ENCODE measurements around the gene KRT84. TPM values are rescaled to one million over a fixed set of nuclear protein-coding genes. Genes with fewer than 3 reads are reported as not detected.

KRT84 gene
- total RNA-seq, 1 experiment from 2014 or later, result not detected

GRCh38 chr12:52360663-52361271 is 24.7 kb downstream of the KRT84 start:
- H3K36me3 ChIP-seq (ENCODE audit: control insufficient read depth, insufficient read depth, low read length), result no peaks in the 10 kb centered on the region
- H3K4me1 Mint-ChIP-seq (ENCODE audit: low read depth, unreplicated experiment), result no peaks in the 10 kb centered on the region
- no peak overlapping the region for H3K4me3 ChIP-seq (ENCODE audit: low read depth, low read length)
- H3K27me3 Mint-ChIP-seq (ENCODE audit: insufficient read depth, unreplicated experiment), result peaks cover 4% of the 10 kb centered on the region
- no peaks in the 10 kb centered on the region for H3K4me1 ChIP-seq
- TF ChIP-seq CTCF (IDR thresholded peaks at IDR 0.05; ENCODE audit: insufficient read depth in 1 of 2, low read depth in 1 of 2, low read length in 1 of 2, severe bottlenecking in 1 of 2, unreplicated experiment in 1 of 2), result no peak
- ChIA-PET CTCF (interaction anchor here (1.1 to 1.6 kb wide), 2 partner anchors 12 to 204 kb away, joined by 3 to 4 read pairs; no protein-coding TSS in a partner anchor), POLR2A (no interaction called here)
- H3K36me3 Mint-ChIP-seq (ENCODE audit: insufficient read depth, unreplicated experiment), result no peaks in the 10 kb centered on the region
- peak in 1 of 2 experiments; percentile 3 for DNase-seq
- intact Hi-C loops (cut with micrococcal nuclease; ENCODE audit: unreplicated experiment), result no loop called here
- H3K27ac Mint-ChIP-seq (ENCODE audit: unreplicated experiment), result no peak overlapping the region
- H3K27me3 ChIP-seq (replicated peaks; ENCODE audit: control insufficient read depth, insufficient read depth, low read length), result no peaks in the 10 kb centered on the region
- H3K9me3 ChIP-seq, result no peaks in the 10 kb centered on the region
- no peaks in the 10 kb centered on the region for H3K9me3 Mint-ChIP-seq (ENCODE audit: unreplicated experiment)
- H3K4me3 Mint-ChIP-seq (ENCODE audit: unreplicated experiment), result no peak overlapping the region
- BruUV-seq (replicated peaks), result no TSS peak

GRCh38 chr12:52360106-52360662 is 25.3 kb downstream of the KRT84 start:
- H3K4me1 ChIP-seq, result no peaks in the 10 kb centered on the region
- no peaks in the 10 kb centered on the region for H3K27me3 ChIP-seq (replicated peaks; ENCODE audit: control insufficient read depth, insufficient read depth, low read length)
- Mint-ChIP-seq H3K4me3 (ENCODE audit: unreplicated experiment) (no peak overlapping the region), H3K27me3 (ENCODE audit: insufficient read depth, unreplicated experiment) (peaks cover 4% of the 10 kb centered on the region), H3K4me1 (ENCODE audit: low read depth, unreplicated experiment) (no peaks in the 10 kb centered on the region), H3K27ac (ENCODE audit: unreplicated experiment) (no peak overlapping the region), H3K36me3 (ENCODE audit: insufficient read depth, unreplicated experiment) (no peaks in the 10 kb centered on the region), H3K9me3 (ENCODE audit: unreplicated experiment) (no peaks in the 10 kb centered on the region)
- POLR2A ChIA-PET, result no interaction called here
- BruUV-seq (replicated peaks), result no TSS peak
- intact Hi-C loops (cut with micrococcal nuclease; ENCODE audit: unreplicated experiment), result no loop called here
- no peak for TF ChIP-seq CTCF (IDR thresholded peaks at IDR 0.05; ENCODE audit: insufficient read depth in 1 of 2, low read depth in 1 of 2, low read length in 1 of 2, severe bottlenecking in 1 of 2, unreplicated experiment in 1 of 2)
- H3K9me3 ChIP-seq, result no peaks in the 10 kb centered on the region
- peak in 1 of 2 experiments; percentile 12 for DNase-seq
- H3K36me3 ChIP-seq (ENCODE audit: control insufficient read depth, insufficient read depth, low read length), result no peaks in the 10 kb centered on the region
- CTCF ChIA-PET, result interaction anchor here (1.1 kb wide), 1 partner anchor 12 kb away, joined by 3 read pairs; no protein-coding TSS in a partner anchor
- H3K4me3 ChIP-seq (ENCODE audit: low read depth, low read length), result no peak overlapping the region

GRCh38 chr12:52359621-52360061 is 25.8 kb downstream of the KRT84 start:
- no TSS peak for BruUV-seq (replicated peaks)
- no peaks in the 10 kb centered on the region for H3K36me3 ChIP-seq (ENCODE audit: control insufficient read depth, insufficient read depth, low read length)
- H3K27ac Mint-ChIP-seq (ENCODE audit: unreplicated experiment), result no peak overlapping the region
- no peak for TF ChIP-seq CTCF (IDR thresholded peaks at IDR 0.05; ENCODE audit: insufficient read depth in 1 of 2, low read depth in 1 of 2, low read length in 1 of 2, severe bottlenecking in 1 of 2, unreplicated experiment in 1 of 2)
- H3K4me3 ChIP-seq (ENCODE audit: low read depth, low read length), result no peak overlapping the region
- H3K9me3 Mint-ChIP-seq (ENCODE audit: unreplicated experiment), result no peaks in the 10 kb centered on the region
- no peaks in the 10 kb centered on the region for H3K4me1 Mint-ChIP-seq (ENCODE audit: low read depth, unreplicated experiment)
- ChIA-PET CTCF (no interaction called here), POLR2A (no interaction called here)
- no peak overlapping the region for H3K4me3 Mint-ChIP-seq (ENCODE audit: unreplicated experiment)
- H3K36me3 Mint-ChIP-seq (ENCODE audit: insufficient read depth, unreplicated experiment), result no peaks in the 10 kb centered on the region
- intact Hi-C loops (cut with micrococcal nuclease; ENCODE audit: unreplicated experiment), result no loop called here
- no peaks in the 10 kb centered on the region for H3K9me3 ChIP-seq
- H3K4me1 ChIP-seq, result no peaks in the 10 kb centered on the region
- H3K27me3 Mint-ChIP-seq (ENCODE audit: insufficient read depth, unreplicated experiment), result peaks cover 4% of the 10 kb centered on the region
- peak in 1 of 2 experiments; percentile 10 for DNase-seq
- H3K27me3 ChIP-seq (replicated peaks; ENCODE audit: control insufficient read depth, insufficient read depth, low read length), result no peaks in the 10 kb centered on the region
